Body of pancreas (tissue), 4 donors: ENCODE results near the gene SRRM5.

ENCODE experiments used
- CTCF ChIP-seq, 7 experiments: fragments of 450-650 bp in 4 of 7; fragments of 200-600 bp in 3 of 7; sonication (generic) in 3 of 7; IDR thresholded peaks; one replicate each; pipeline ENCODE4 v1.5.1; 2016 to 2019; ENCODE audit warnings: antibody characterized with exemption in 7 of 7
- POLR2A ChIP-seq, 3 donors: fragments of 450-650 bp; IDR thresholded peaks; one replicate each; pipeline ENCODE4 v1.6.1; 2016; ENCODE audit warnings: antibody characterized with exemption in 3 of 3, mild to moderate bottlenecking in 2 of 3

GRCh38 chr19:43623889-43624670 is 12.2 kb downstream of the SRRM5 start:
- TF ChIP-seq CTCF (IDR thresholded peaks at IDR 0.05) (no peak), POLR2A (IDR thresholded peaks at IDR 0.05) (no peak)
